Measurements from ENCODE around the gene TUT1. TPM values are rescaled to one million over a fixed set of nuclear protein-coding genes. Genes with fewer than 3 reads are reported as not detected.

The TUT1 gene
- total and polyA plus RNA-seq, 12 donors = 7.0 to 67.6 (median 15.5) TPM

GRCh38 chr11:62536301-62536957, 54.9 kb downstream of the TUT1 start:
- H3K4me1 ChIP-seq (replicated peaks in 1 of 2) = peaks cover 26 to 44% of the 10 kb centered on the region in 2 donors
- H3K9me3 ChIP-seq (replicated peaks in 1 of 3) = no peaks in the 10 kb centered on the region
- peak overlapping the region in 1 of 5 donors; percentile 60 for H3K27ac ChIP-seq
- TF ChIP-seq, protein P1, sequence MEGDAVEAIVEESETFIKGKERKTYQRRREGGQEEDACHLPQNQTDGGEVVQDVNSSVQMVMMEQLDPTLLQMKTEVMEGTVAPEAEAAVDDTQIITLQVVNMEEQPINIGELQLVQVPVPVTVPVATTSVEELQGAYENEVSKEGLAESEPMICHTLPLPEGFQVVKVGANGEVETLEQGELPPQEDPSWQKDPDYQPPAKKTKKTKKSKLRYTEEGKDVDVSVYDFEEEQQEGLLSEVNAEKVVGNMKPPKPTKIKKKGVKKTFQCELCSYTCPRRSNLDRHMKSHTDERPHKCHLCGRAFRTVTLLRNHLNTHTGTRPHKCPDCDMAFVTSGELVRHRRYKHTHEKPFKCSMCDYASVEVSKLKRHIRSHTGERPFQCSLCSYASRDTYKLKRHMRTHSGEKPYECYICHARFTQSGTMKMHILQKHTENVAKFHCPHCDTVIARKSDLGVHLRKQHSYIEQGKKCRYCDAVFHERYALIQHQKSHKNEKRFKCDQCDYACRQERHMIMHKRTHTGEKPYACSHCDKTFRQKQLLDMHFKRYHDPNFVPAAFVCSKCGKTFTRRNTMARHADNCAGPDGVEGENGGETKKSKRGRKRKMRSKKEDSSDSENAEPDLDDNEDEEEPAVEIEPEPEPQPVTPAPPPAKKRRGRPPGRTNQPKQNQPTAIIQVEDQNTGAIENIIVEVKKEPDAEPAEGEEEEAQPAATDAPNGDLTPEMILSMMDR (IDR thresholded peaks at IDR 0.05) = no peak
- TF ChIP-seq POLR2A (IDR thresholded peaks at IDR 0.05) = no peak
- peaks cover 0 to 48% of the 10 kb centered on the region in 2 donors for H3K36me3 ChIP-seq (replicated peaks in 1 of 2)
- no peaks in the 10 kb centered on the region for H3K27me3 ChIP-seq
- intact Hi-C loops (cut with DNase I) = no loop called here
- no peak for DNase-seq
- 60 to 84% (median 69%) methylated on average over 12 to 21 of the region's 21 CpGs for WGBS, 4 donors
- no peak overlapping the region for H3K4me3 ChIP-seq

DNA sequence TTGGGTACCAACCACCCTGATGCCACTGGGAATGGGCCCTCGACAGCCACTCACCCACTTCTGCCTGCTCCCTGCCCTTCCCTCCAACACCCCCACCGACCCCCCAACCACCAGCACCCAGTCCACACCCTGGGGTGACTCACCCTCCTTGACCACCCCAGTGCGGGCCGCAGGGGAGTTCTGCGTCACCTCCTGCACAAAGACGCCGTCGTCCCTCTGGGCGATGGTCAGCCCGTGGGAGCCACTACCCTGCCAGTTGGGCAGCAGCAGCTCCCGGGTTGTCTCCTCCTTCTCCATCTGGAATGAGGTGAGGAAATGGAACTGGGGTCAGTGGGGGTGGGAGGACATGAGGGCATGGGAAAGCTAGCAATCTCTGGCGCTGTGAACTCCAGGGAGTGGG, 55.5 kb downstream of the TUT1 start:
- peaks cover 0 to 54% of the 10 kb centered on the region in 2 donors for H3K36me3 ChIP-seq (replicated peaks in 1 of 2)
- H3K4me3 ChIP-seq = no peak overlapping the region
- DNase-seq = no peak
- intact Hi-C loops (cut with DNase I) = no loop called here
- H3K27ac ChIP-seq = peak overlapping the region in 1 of 5 donors; percentile 60
- H3K9me3 ChIP-seq (replicated peaks in 1 of 3) = no peaks in the 10 kb centered on the region
- H3K4me1 ChIP-seq (replicated peaks in 1 of 2) = peaks cover 21 to 38% of the 10 kb centered on the region in 2 donors
- 76 to 87% (median 85%) methylated on average over 10 to 12 of the region's 12 CpGs for WGBS, 4 donors
- no peaks in the 10 kb centered on the region for H3K27me3 ChIP-seq
- no peak for TF ChIP-seq POLR2A (IDR thresholded peaks at IDR 0.05)
- TF ChIP-seq, protein P1 (IDR thresholded peaks at IDR 0.05) = no peak

GRCh38 chr11:62534779-62535545, 56.4 kb downstream of the TUT1 start:
- no peak for DNase-seq
- peaks cover 13 to 29% of the 10 kb centered on the region in 2 donors for H3K4me1 ChIP-seq (replicated peaks in 1 of 2)

DNA sequence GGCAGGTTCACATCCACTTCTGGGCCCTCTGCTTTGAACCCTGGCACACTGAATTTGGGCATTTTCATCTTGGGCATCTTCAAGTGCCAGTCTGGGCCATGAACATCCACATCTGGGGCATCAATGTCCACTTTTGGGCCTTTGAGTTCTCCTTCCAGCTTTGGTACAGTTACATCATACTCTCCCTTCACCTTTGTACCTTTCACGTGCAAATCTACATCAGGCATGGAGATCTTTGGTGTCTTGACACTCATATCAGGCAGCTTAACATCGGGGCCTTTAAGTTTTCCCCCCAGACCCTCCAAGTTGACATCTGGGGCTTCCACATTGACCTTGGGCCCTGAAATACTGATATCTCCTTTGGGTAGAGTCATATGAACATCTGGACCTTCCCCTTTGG, 59.2 kb downstream of the TUT1 start:
- Histone ChIP-seq H3K27ac (no peak overlapping the region), H3K36me3 (replicated peaks in 1 of 2) (peaks cover 0 to 79% of the 10 kb centered on the region in 2 donors), H3K9me3 (replicated peaks in 1 of 3) (no peaks in the 10 kb centered on the region), H3K4me1 (replicated peaks in 1 of 2) (peaks cover 0 to 3% of the 10 kb centered on the region in 2 donors), H3K27me3 (no peaks in the 10 kb centered on the region), H3K4me3 (no peak overlapping the region)
- intact Hi-C loops (cut with DNase I) = no loop called here
- no peak for DNase-seq
- TF ChIP-seq POLR2A (IDR thresholded peaks at IDR 0.05) = no peak
- TF ChIP-seq, protein P1 (IDR thresholded peaks at IDR 0.05) = no peak
- 91 to 100% (median 97%) methylated on average over 2 of the region's 2 CpGs for WGBS, 4 donors

More at GRCh38 chr11:62534779-62535545, 56.4 kb downstream of the TUT1 start:
- H3K4me3 ChIP-seq = no peak overlapping the region
- no peak overlapping the region for H3K27ac ChIP-seq
- peaks cover 0 to 60% of the 10 kb centered on the region in 2 donors for H3K36me3 ChIP-seq (replicated peaks in 1 of 2)
- WGBS, 4 donors = 92 to 95% (median 95%) methylated on average over 14 to 19 of the region's 19 CpGs
- H3K27me3 ChIP-seq = no peaks in the 10 kb centered on the region
- H3K9me3 ChIP-seq (replicated peaks in 1 of 3) = no peaks in the 10 kb centered on the region
- intact Hi-C loops (cut with DNase I) = no loop called here
- TF ChIP-seq POLR2A (IDR thresholded peaks at IDR 0.05) = no peak
- TF ChIP-seq, protein P1 (IDR thresholded peaks at IDR 0.05) = no peak
